OCI-LY3 (cell line): Measurements from ENCODE around the gene ARHGAP40.
"Not testable (repeated sequence)": the region's sequence is repeated elsewhere in the genome, so short reads cannot be mapped to it uniquely, and the experiment has no call there.

Source experiments
- EZH2phosphoT487 ChIP-seq: fragments of 200-600 bp; shearing (Covaris generic); IDR thresholded peaks from 2 replicates; pipeline ENCODE4 v1.6.1; 2018; ENCODE audit warnings: antibody characterized with exemption, mixed run types, low read depth
- TF ChIP-seq, protein P1 (sequence below): fragments of 200-600, 300-600 bp; sonication (generic); IDR thresholded peaks from 2 replicates; pipeline ENCODE4 v1.5.1; 2014; ENCODE audit warnings: antibody characterized with exemption, low read length, low read depth

DNA sequence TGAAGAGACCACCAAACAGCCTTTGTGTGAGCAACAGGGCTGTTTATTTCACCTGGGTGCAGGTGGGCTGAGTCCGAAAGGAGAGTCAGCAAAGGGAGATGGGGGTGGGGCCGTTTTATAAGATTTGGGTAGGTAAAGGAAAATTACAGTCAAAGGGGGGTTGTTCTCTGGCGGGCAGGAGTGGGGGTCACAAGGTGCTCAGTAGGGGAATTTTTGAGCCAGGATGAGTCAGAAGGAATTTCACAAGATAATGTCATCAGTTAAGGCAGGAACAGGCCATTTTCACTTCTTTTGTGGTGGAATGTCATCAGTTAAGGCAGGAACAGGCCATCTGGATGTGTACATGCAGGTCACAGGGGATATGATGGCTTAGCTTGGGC, 9.2 kb upstream of the ARHGAP40 start:
- TF ChIP-seq, protein P1, sequence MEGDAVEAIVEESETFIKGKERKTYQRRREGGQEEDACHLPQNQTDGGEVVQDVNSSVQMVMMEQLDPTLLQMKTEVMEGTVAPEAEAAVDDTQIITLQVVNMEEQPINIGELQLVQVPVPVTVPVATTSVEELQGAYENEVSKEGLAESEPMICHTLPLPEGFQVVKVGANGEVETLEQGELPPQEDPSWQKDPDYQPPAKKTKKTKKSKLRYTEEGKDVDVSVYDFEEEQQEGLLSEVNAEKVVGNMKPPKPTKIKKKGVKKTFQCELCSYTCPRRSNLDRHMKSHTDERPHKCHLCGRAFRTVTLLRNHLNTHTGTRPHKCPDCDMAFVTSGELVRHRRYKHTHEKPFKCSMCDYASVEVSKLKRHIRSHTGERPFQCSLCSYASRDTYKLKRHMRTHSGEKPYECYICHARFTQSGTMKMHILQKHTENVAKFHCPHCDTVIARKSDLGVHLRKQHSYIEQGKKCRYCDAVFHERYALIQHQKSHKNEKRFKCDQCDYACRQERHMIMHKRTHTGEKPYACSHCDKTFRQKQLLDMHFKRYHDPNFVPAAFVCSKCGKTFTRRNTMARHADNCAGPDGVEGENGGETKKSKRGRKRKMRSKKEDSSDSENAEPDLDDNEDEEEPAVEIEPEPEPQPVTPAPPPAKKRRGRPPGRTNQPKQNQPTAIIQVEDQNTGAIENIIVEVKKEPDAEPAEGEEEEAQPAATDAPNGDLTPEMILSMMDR = not testable (repeated sequence)
- TF ChIP-seq EZH2phosphoT487 = not testable (repeated sequence)
